GM21390 (cell line): Measurements from ENCODE around the gene SERPINB5.

ENCODE experiments used
- ATAC-seq: cut with Tn5 transposase; IDR thresholded peaks from one replicate; pipeline ENCODE4 v1.9.1; 2021; ENCODE audit not compliant: unreplicated experiment

Gene SERPINB5

GRCh38 chr18:63467699-63468098, 9.1 kb upstream of the SERPINB5 start:
- ATAC-seq = no peak

- ATAC-seq = no peak
Measured at GRCh38 chr18:63468575-63468974, 8.2 kb upstream of the SERPINB5 start.

- ATAC-seq = no peak
Measured at GRCh38 chr18:63470751-63471150, 6.0 kb upstream of the SERPINB5 start.

GRCh38 chr18:63472380-63472779, 4.4 kb upstream of the SERPINB5 start:
- no peak for ATAC-seq

GRCh38 chr18:63477200-63477599, 442 bp downstream of the SERPINB5 start:
- no peak for ATAC-seq

- no peak for ATAC-seq
Measured at GRCh38 chr18:63477968-63478367, 1.2 kb downstream of the SERPINB5 start.

- no peak for ATAC-seq
Measured at GRCh38 chr18:63479826-63480225, 3.1 kb downstream of the SERPINB5 start.

- ATAC-seq = no peak
Measured at GRCh38 chr18:63480476-63480875, 3.7 kb downstream of the SERPINB5 start.

GRCh38 chr18:63480915-63481314, 4.2 kb downstream of the SERPINB5 start:
- ATAC-seq = no peak

- no peak for ATAC-seq
Measured at GRCh38 chr18:63487676-63488075, 10.9 kb downstream of the SERPINB5 start.

GRCh38 chr18:63488160-63488559, 11.4 kb downstream of the SERPINB5 start:
- no peak for ATAC-seq

GRCh38 chr18:63492851-63493250, 16.1 kb downstream of the SERPINB5 start:
- no peak for ATAC-seq

GRCh38 chr18:63495675-63496074, 18.9 kb downstream of the SERPINB5 start:
- no peak for ATAC-seq

GRCh38 chr18:63505566-63506335, 29.0 kb downstream of the SERPINB5 start:
- ATAC-seq = no peak

- ATAC-seq = no peak
Measured at GRCh38 chr18:63506336-63506646, 29.5 kb downstream of the SERPINB5 start.

- ATAC-seq = no peak
Measured at GRCh38 chr18:63508596-63508995, 31.8 kb downstream of the SERPINB5 start.

GRCh38 chr18:63511285-63511684, 34.5 kb downstream of the SERPINB5 start:
- ATAC-seq = no peak

- no peak for ATAC-seq
Measured at GRCh38 chr18:63514326-63514725, 37.6 kb downstream of the SERPINB5 start.

GRCh38 chr18:63514888-63515678, 38.3 kb downstream of the SERPINB5 start:
- no peak for ATAC-seq

- ATAC-seq = no peak
Measured at GRCh38 chr18:63515801-63516200, 39.0 kb downstream of the SERPINB5 start.

GRCh38 chr18:63518178-63519012, 41.6 kb downstream of the SERPINB5 start:
- ATAC-seq = peak; percentile 98
